NCI-H146 (cell line): ENCODE results near the gene VWA7.

Experiments used
- DNase-seq: peaks from one replicate; lab custom pipeline; 2025; lab: John Stamatoyannopoulos, UW

The VWA7 gene

DNA sequence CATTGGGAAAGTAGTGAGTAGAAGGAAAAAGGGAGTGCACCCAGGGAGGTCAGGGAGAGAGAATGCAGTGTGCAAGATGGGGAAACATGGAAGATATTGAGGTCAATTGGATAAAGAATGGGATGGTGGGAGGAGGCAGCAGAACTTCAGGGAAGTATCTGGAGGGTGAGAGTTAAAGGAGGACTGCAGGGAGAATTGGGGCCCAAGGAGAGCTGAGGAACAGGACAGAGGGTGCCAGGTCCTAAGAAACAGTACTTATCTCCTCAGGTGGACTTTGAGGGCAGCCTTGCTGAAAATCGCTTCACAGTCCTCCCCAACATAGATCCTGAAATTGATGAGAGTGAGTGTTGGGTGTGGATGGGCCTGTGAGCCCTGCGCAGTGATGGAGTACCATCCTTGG is 18.8 kb downstream of the VWA7 start:
- DNase-seq = no peak

DNA sequence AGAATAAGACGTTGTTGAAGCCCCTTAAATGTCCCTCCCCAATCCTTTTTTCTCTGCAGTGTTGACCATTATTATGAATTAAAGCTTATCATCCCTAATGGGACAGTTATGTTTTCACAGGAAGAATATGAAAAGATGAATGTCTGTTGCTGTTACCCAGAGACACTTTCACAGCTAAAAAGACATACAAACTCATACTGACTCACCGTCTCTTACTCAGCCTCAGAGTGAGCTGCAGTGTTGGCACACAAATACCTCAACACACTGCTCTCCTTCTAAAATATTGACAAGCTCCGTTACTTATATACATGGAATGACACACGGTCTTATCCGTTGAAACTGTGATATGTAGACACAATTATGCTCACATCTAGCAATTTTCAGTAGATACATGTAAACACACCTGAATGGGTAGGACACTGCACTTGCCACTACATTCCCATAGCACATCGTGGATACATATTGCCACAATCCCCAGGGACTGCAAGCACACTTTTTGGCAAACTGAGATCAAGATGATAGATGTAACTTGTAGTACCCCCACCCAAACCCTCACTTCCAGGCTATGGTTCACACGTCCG is 24.3 kb downstream of the VWA7 start:
- no peak for DNase-seq

DNA sequence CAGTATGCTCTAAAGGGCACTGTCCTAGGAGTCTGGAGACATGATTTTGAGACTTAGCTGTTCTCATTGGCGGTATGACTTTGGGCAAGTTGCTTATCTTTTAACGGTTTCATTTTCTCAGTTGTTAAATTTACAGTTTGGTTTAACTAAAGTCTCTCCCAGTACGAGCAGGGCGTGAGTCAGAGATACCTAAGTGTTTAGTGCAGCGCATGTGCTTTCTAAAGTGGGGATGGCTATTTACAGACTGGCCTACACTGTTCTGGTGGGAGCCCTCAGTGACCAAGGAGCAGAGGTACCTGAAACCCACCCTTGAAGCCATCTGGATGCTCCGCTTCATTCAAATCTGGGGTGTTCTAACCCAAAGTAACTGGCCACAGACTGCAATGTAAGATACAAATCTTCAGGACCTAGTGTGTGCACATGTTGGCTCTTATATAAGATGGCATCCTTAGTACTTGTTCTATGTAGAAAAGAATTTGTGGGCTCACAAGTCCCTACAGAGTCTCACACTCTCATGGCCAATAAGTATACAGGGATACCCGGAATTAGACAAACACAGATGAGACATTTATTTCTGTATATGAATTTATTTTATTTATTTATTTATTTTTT is 26.6 kb downstream of the VWA7 start:
- no peak for DNase-seq

DNA sequence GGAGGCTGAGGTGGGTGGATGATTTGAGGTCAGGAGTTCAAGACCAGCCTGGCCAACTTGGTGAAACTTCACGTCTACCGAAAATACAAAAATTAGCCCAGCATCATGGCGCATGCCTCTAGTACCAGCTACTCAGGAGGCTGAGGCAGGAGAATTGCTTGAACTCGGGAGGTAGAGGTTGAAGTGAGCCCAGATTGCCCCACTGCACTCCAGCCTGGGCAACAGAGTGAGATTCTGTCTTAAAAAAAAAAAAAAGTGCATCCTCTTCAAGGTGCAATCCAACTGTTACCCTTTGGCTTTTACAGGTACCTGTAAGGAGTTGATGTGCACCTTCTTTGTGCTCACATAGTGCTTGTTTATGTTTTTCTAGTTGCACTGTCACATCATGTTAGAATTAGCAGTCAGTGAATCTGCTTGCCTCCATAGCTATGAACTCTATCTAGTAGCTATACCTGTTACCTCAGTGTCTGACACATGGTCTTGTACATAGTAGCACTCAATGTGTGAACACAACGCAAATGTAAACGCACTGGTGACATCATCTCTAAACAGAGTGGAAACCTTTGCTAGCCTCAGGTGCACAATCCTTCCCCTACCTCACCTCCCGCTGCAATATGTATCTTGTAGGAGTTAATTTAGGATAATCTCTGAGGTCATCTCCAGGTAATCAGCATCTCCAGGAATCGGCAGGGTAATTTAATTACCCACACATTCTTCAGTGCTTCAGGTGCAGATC is 27.7 kb downstream of the VWA7 start:
- DNase-seq = peak; percentile 36

DNA sequence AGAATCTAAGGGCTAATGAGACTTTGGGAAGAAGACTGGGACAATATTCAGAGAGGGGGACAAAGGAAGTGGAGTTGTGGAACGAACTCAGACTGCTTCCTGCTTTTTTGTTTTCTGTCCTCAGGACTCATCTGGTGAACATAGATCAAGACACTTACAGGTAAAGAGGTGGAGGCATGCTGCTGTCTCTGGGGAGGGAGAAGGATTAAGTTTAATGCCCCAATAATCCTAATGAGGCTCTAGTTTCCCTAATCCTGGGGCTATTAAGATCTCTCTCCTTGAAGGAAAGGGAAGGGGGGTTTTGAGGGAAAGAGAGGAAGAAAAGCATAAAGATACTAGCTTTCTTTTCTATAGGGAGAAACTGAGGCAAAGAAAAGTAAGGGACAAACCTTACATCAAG is 32.7 kb downstream of the VWA7 start:
- DNase-seq = no peak

DNA sequence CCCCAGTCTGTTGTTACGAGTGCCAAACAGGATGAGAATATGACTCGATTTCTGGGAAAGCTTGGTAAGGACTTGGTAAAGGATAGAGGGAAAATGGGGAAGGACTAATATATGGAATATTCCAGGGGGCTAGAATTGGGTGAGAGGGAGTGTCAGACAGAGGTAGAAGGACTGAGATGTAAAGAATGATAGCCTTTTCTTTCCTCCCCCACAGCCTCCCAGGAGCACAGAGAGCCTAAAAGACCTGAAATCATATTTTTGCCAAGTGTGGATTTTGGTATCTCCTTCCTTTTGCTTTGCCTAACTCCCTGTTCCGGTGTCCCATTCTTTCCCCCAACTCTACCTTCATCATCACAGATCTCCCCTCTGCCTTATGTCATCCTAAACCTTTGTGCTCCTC is 34.2 kb downstream of the VWA7 start:
- no peak for DNase-seq

DNA sequence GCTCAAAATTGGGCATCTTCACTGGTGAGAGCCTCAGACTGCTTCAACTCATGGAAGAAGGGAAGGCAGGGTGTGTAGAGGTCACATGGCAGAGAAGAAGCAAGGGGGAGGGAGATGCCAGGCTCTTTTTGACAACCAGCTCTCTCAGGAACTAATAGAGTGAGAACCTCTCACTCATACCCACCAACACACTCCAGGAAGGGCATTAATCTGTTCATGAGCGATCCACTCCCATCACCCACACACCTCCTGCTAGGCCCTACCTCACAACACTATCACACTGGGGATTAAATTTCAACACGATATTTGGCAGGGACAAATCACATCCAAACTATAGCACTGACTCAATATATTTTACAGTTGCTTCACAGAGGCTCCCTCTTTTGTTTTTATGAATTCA is 35.3 kb downstream of the VWA7 start:
- DNase-seq = no peak

DNA sequence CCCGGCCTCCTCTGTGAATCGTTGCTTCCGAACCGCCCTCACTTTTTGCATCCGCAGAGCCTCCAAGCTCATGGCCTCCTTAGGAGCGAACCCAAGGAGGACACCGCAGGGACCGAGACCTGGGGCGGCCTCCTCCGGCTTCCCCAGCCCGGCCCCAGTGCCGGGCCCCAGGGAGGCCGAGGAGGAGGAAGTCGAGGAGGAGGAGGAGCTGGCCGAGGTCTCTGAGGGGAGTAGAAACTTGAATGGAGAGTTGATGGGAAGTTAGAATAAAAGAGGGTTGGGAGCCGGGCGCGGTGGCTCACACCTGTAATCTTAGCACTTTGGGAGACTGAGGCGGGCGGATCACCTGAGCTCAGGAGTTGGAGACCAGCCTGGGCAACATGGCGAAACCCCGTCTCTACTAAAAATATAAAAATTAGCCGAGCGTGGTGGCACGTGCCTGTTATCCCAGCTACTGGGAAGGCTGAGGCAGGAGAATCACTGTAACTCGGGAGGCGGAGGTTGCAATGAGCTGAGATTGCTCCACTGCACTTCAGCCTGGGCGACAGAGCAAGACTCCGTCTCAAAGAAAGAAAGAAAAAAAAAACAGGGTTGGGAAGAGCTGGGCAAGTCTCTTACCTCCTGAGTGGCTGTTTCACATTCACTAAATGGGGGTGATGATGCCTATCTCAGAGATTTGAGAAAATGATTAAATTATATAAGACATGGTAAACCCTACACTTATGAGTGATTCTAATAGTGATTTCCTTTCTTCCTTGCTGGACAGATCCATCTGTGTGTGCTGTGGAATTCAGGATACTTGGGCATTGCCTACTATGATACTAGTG is 36.5 kb downstream of the VWA7 start:
- DNase-seq = no peak

DNA sequence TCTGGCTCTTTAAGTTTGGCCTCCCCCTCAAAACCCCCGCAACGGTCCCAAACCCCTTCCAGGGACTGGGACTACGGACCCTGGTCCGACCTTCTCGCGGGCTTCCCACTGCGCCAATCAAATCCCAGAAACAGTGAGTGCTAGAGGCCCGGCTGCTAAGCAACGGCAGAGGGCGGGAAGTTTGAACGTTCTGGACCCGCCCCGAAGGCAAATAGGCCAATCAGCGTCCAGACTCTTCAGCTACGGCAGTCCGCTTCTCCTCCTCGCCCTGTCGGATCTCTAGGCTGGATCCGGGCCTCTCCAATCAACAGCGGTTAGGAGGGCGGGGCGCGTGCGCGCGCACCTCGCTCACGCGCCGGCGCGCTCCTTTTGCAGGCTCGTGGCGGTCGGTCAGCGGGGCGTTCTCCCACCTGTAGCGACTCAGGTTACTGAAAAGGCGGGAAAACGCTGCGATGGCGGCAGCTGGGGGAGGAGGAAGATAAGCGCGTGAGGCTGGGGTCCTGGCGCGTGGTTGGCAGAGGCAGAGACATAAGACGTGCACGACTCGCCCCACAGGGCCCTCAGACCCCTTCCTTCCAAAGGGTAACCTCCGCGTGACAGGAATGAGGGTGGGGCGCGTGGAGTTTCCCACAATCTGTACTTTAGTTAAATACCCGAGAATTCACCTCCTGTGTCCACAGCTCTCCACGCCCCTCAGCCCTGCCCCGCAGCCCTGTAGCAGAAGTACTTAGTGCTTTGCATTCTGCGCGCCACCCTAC is 37.3 kb downstream of the VWA7 start, which contains the start of gene MSH5:
Gene MSH5, plus strand, starts transcription at position 367 of the 758 bp plus-strand sequence. CDS start 462 bp downstream, outside the sequence.
- peak; percentile 98 for DNase-seq

DNA sequence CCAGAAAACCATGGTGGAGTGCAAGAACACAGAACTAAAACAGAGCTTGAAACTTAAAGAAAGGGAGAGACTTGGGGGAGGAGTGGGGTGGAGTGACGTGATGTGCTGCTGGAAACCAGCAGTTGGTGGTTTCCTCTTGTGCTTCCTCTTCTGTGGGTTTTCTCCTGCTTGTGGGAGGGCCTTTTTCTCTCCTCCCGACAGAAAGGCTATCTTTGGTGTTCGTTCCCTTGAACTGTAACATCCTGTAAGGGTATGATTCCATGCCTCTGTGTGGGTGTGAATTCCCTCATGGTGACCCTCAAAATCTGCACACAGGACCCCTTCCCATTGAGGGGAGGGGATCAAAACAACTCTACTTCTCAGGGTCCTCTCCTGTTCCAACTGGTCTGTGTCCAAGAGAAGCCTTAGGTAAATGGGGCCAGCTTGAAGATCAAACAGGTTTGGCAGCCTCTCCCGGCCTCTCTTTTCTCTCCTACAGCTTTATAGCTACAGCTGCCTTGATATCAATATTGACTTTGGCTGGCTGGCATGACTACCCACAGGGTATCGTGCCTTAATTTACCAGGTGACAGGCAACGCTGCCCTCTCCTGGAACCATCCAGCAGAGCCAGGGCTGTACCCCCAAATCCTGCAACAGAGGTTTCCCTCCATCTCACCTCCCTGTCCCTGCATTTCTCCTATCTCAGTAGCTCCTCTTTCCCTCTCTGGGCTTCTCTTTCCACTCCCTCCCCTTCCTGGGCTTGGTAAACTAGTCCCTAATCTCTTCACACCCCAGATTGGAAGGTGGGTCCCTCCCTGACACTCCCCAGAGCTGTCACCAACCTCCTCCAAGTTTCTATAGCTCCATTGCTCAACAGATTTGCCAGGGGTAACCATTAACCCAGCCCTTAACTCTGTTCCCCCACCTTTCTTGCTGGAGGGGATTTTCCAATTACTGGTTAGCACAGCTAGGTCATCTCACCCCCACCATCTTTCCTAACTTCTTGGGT is 38.8 kb downstream of the VWA7 start:
- DNase-seq = peak; percentile 75

DNA sequence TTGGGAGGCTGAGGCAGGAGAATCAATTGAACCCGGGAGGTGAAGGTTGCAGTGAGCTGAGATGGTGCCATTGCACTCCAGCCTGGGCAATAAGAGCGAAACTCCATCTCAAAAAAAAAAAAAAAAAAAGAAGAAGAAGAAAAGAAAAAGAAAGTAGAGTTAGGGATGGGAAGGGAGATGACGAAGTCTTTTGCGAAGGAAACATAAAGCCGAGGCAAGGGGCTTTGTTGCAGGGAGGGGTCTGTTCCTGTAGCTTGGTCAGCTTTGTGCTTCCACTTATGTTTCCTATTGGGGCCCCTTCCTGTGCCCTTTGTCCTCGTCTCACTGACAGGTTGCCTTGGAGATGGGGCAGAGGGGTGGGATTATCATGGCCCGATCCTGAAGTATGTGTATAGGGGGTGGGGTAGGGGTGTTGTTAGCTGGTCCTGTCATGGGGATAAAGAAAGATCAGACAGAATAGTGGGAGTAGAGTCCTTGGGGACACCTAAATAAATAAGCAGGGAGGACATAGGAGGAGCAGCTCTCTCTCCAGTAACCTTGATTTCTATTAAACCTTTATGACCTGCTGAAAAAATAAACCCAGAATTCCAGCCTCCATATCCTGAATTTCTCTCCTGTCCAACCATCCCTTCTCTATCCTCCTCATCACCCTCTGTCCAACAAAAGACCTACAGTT is 39.7 kb downstream of the VWA7 start:
- DNase-seq = peak; percentile 86

DNA sequence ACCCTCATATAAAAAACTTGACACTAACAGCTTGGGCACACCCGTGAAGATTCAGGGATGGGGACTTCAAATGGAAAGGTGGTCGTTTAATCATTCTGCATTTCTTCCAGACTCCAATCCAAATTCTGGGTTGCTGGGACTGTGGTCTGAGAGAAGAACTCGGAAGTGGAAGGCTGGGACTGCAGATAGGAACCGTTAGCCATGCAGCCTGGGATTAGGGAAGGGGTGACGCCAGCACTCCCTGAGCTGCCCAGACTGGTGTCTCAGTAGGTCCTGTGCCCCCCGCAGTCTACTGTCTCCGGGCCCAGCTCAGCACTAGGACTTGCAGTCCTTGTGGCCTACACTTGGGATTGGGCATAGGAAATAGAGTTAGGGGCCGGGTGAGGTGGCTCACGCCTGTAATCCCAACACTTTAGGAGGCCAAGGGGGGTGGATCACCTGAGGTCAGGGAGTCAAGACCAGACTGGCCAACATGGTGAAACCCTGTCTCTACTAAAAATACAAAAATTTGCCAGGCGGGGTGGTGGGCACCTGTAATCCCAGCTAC is 40.3 kb downstream of the VWA7 start:
- DNase-seq = no peak

DNA sequence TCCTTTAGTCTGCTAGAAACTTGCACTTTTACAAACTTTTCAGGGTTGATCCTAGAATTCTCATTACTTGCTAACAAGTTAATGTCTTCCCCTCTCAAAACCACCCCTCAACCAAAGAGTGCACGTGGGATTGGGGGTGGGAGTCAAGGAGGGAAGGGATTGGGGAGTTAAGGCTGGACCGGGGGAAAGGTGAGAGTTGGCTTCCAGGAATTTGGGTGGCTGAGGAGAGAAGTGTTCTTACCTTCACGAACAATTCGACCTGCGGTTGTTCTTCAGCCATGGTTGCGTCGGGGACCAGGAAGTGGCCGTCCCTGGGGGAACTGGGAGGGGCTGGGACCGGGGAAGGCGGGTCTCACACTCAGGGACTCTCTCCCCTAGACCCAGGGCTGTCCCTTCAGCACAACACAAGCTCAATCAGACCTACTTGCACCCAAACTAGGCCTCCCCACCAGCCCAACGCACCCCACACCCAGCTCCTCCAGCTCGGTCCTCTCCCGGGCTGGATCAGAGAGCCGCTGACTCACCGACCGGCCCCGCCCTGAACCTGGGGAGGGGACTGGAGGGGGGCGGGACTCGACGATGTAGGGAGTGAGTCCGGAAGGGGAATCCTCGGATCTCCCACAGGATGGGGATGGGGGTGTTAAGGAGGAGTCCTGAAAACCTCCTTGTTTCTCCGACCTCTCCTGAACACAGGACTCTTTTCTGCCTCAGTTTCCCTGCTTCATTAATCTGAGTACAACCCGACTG is 40.9 kb downstream of the VWA7 start, which contains the start of gene CLIC1:
Gene CLIC1, minus strand, starts transcription at position 510 of the 747 bp plus-strand sequence. Its CDS starts 230 bp downstream, at position 280.
- DNase-seq = peak; percentile 86

DNA sequence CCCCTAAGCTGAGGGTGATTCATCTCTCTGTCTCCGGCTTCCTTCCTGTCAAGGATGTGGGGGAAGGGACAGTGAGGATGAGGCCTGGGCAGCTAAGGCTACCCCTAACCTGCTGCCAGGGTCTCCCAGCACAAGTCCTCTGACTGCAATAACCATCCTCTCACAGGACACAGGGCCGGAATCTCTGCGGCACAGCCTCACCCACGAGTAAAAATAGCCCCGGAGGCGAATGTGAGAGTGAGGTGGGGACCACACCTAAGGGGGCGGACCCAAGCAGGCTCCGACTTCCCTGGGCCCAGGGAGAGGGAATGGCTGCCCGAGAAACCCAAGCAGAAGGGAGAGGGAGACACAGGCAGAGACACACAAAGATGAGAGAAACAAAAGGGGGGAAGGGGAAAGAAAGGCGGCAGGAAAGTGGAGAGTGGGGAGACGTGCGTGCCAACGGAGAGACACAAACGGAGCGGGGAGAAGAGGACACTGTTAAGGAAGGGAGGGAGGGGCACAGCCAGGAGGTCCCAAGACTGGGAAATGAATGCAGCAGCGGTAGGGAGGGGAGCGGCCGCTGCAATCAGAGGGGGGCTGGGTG is 42.2 kb downstream of the VWA7 start:
- DNase-seq = peak; percentile 42

DNA sequence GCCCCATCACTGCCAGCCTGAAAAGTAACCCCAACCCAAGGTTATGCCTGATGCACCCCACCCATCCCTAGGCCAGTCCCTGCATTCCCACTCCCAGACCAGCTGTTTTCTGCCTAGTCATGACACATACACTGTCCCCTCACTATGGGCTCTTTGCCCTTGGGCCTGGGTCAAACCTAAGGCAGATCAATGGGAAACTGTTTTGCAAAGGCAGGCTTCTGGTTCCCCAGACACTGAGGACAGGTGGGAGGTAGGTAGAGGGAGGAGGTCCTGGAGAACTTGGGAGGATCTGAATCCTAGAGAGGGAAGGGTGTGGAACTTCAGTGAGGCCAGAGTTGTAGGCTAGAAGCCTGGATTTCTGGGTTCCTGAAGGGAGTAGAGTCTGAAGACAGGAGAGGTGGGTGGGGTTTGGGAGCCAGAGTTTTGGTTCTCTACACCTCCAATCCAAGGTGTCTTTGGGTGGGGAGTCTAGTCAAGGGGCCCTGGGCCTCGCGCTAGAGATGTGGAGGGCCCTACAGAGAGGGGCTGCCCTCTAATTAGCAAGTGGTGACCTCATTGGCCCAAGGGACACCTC is 42.8 kb downstream of the VWA7 start:
- DNase-seq = no peak

DNA sequence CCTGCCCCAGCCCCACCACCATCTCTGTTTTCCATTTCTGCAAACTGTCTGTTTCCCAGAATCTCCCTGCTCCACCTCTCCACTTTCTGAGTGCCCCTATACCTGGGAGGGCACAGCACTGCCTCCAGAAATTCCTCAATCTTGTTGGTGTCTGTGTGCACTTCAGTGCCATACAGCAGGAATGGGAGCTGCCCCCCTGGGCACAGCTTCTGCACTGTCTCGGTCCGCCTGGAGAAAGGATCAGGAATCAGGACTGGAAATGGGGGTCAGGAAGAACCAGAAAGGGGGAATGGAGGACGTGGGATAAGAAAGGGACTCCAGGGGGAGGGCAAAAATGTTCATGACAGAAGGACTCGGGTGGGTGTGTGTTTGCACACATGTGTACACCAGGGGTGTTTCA is 43.4 kb downstream of the VWA7 start:
- DNase-seq = no peak

DNA sequence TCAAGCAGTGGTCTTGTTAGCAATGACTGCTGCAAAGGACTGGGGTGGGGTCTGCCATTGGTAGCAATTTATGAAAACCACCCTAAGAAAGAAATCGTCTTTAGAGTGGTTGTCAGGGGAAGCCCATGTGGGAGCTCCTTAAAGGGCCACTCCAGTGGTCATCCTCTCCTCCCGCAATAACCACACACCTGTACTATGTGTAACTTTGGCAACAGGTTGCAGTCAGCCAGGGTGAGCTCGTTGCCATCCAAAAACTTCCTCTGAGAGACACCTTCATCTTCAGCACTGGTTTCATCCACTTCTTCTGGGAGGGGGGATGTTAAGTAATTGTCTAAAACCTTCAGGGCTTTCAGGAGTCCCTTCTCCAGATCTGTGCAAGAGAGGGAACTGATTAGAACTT is 45.1 kb downstream of the VWA7 start:
- no peak for DNase-seq

DNA sequence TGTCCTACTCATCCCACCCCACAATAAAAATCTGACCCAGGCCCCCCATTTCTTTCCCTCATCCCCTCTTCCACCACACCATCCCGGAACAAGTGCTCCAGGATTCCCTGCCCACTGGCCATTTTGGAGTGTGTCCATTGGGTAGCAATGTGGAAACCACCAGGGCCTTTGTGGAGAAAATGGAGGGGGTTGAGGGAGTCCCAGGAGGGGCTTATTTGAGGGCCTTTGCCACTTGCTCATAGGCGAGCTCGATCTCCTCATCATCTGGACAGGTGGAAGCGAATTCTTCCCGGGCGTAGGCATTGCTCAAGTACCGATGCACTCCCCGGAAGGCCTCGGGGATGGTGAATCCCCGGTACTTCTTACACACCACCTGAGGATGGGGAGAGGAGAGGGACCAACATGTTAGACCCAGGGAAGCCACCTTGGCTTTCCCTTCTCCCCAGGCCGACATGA is 46.5 kb downstream of the VWA7 start:
- no peak for DNase-seq
